ENCODE results near the gene TMEM258.

Gene TMEM258

DNA sequence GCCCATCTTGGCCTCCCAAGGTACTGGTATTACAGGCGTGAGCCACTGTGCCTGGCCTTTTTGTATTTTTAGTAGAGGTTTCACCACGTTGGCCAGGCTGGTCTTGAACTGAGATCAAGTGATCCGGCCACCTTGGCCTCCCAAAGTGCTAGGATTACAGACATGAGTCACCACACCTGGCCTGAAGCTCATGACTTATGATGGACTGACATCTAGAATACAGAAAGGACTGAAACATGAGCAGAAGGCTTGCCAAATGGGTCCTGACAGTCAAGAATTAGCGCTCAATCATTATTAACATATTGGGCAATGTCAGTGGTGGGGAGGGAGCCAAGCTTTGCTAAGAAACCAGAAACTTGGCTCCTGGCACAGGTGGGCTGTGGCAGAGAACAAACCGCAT is 19.4 kb upstream of the TMEM258 start:
- no peak overlapping the region for H3K27ac ChIP-seq (ENCODE audit: low read depth, low read length)
- peaks cover 6 to 23% of the 10 kb centered on the region in 2 donors for H3K4me1 ChIP-seq (ENCODE audit: control insufficient read depth in 1 of 2, insufficient read depth in 2 of 2, low read length in 2 of 2)
- H3K9ac ChIP-seq (ENCODE audit: low read depth in 1 of 2, low read length in 2 of 2), result no peak overlapping the region
- peaks cover 0 to 49% of the 10 kb centered on the region in 2 donors for H3K36me3 ChIP-seq (ENCODE audit: control insufficient read depth in 1 of 2, insufficient read depth in 2 of 2, low read length in 2 of 2)
- no peak overlapping the region for H3K4me3 ChIP-seq (ENCODE audit: low read depth in 1 of 2, low read length in 2 of 2)
- H3K27me3 ChIP-seq (ENCODE audit: control insufficient read depth in 1 of 2, insufficient read depth in 2 of 2, low read length in 2 of 2), result peaks cover 0 to 5% of the 10 kb centered on the region in 2 donors
- no peaks in the 10 kb centered on the region for H3K9me3 ChIP-seq (ENCODE audit: control insufficient read depth in 1 of 2, low read length in 2 of 2)

DNA sequence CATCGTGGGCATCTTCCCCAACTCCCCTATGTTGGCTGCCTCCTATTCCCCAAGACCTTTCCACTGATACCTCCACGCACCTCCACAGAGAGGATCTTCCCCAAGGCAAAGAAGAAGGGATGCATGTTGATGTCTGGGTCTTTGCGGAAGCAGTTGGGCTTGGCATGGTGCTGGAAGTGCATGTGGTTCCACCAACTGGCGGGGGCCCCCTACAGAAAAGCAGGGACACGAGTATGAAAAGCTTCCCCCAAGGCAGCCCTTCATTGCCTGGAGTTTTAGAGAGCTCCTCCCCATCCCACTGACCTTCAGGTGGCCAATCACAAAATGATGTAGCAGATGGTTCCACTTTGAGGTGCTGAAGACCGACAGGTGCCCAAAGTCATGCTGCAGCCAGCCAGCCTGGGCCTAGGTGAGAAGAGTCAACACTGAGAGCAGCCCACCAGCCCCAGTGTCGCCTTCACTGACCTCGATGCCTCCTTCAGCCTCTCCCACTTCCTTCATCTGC is 18.3 kb upstream of the TMEM258 start:
- Histone ChIP-seq H3K9me3 (ENCODE audit: control insufficient read depth in 1 of 2, low read length in 2 of 2) (no peaks in the 10 kb centered on the region), H3K27ac (ENCODE audit: low read depth, low read length) (no peak overlapping the region), H3K9ac (ENCODE audit: low read depth in 1 of 2, low read length in 2 of 2) (no peak overlapping the region), H3K4me3 (ENCODE audit: low read depth in 1 of 2, low read length in 2 of 2) (no peak overlapping the region), H3K36me3 (ENCODE audit: control insufficient read depth in 1 of 2, insufficient read depth in 2 of 2, low read length in 2 of 2) (peaks cover 0 to 52% of the 10 kb centered on the region in 2 donors), H3K4me1 (ENCODE audit: control insufficient read depth in 1 of 2, insufficient read depth in 2 of 2, low read length in 2 of 2) (peaks cover under 1 to 15% of the 10 kb centered on the region in 2 donors), H3K27me3 (ENCODE audit: control insufficient read depth in 1 of 2, insufficient read depth in 2 of 2, low read length in 2 of 2) (peaks cover 0 to 3% of the 10 kb centered on the region in 2 donors)

DNA sequence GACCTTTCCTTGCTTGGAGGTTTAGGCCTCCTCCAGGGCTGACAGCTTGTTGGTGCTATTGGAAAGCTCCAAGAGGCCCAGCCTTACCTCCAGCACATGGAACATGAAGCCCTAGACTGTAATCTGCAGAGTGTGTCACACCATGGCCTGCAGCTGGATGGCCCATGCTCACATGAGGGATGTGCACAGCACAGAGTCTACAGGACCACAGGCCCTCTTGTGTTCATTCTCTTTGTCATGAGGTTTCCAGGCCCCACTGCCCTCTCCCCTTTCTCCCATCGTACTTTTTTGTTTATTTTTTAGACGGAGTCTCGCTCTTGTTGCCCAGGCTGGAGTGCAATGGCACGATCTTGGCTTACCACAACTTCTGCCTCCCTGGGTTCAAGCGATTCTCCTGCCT is 14.4 kb upstream of the TMEM258 start:
- Histone ChIP-seq H3K4me3 (ENCODE audit: low read depth in 1 of 2, low read length in 2 of 2) (no peak overlapping the region), H3K27ac (ENCODE audit: low read depth, low read length) (no peak overlapping the region), H3K9me3 (ENCODE audit: control insufficient read depth in 1 of 2, low read length in 2 of 2) (no peaks in the 10 kb centered on the region), H3K9ac (ENCODE audit: low read depth in 1 of 2, low read length in 2 of 2) (no peak overlapping the region), H3K36me3 (ENCODE audit: control insufficient read depth in 1 of 2, insufficient read depth in 2 of 2, low read length in 2 of 2) (peaks cover 0 to 63% of the 10 kb centered on the region in 2 donors), H3K4me1 (ENCODE audit: control insufficient read depth in 1 of 2, insufficient read depth in 2 of 2, low read length in 2 of 2) (no peaks in the 10 kb centered on the region), H3K27me3 (ENCODE audit: control insufficient read depth in 1 of 2, insufficient read depth in 2 of 2, low read length in 2 of 2) (no peaks in the 10 kb centered on the region)

DNA sequence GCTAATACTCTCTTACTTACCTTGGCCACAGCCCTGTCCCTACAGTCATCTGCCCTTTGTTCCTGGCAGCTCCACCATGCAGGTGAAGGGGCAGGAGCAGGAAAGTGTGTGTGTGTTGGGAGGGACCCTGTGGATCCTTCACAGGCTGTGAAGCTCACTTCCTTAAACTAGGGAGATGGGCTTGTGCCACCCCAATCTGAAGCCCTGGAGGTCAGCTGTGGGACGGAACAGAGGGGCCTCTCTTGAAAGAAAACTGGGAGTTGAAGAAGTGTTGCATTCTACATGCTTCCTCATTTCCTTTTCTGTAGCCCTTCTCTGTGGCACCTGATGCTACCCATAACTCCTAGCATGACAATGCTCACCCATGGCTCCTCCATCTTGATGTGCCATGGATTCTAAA is 12.7 kb upstream of the TMEM258 start:
- Histone ChIP-seq H3K4me1 (ENCODE audit: control insufficient read depth in 1 of 2, insufficient read depth in 2 of 2, low read length in 2 of 2) (no peaks in the 10 kb centered on the region), H3K27me3 (ENCODE audit: control insufficient read depth in 1 of 2, insufficient read depth in 2 of 2, low read length in 2 of 2) (no peaks in the 10 kb centered on the region), H3K9ac (ENCODE audit: low read depth in 1 of 2, low read length in 2 of 2) (no peak overlapping the region), H3K9me3 (ENCODE audit: control insufficient read depth in 1 of 2, low read length in 2 of 2) (no peaks in the 10 kb centered on the region), H3K27ac (ENCODE audit: low read depth, low read length) (no peak overlapping the region), H3K4me3 (ENCODE audit: low read depth in 1 of 2, low read length in 2 of 2) (no peak overlapping the region), H3K36me3 (ENCODE audit: control insufficient read depth in 1 of 2, insufficient read depth in 2 of 2, low read length in 2 of 2) (peaks cover 0 to 50% of the 10 kb centered on the region in 2 donors)

DNA sequence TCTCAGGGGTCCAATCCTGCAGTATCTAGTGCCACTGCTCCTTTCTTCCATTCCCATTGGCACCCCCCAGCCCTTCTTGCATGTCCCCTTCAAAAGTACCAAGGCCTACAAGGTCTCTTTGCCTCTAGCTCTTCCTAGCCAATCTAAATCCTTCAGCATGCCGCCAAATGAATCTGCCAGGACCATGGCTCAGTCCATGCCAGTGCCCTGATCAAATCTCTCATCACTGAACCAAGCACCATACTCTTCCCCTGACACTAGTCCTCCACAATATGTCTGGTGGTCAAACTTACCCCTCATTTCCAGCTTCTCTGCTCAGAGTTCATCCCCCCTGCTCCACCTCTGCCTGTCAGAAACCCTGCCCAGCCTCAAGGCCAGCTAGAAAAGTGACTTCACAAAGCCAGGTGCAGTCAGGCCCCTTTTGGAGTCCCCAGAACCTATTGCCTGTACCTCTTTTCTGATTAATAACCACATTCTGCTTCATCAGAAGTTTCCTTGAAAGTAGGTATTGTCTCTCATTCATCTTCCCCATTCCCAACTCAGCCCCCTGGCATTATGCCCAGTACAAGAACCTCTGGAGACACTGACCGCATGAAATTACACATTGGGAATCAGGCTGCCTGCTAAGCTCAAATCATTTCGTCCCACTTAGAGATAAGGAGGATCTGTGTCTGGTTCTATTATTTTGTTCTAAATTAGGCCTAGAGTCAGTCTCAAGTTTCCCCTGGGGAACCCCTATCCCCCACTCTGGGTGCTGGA is 11.7 kb upstream of the TMEM258 start:
- no peaks in the 10 kb centered on the region for H3K27me3 ChIP-seq (ENCODE audit: control insufficient read depth in 1 of 2, insufficient read depth in 2 of 2, low read length in 2 of 2)
- H3K9ac ChIP-seq (ENCODE audit: low read depth in 1 of 2, low read length in 2 of 2), result no peak overlapping the region
- peaks cover 0 to 44% of the 10 kb centered on the region in 2 donors for H3K36me3 ChIP-seq (ENCODE audit: control insufficient read depth in 1 of 2, insufficient read depth in 2 of 2, low read length in 2 of 2)
- no peaks in the 10 kb centered on the region for H3K9me3 ChIP-seq (ENCODE audit: control insufficient read depth in 1 of 2, low read length in 2 of 2)
- H3K4me1 ChIP-seq (ENCODE audit: control insufficient read depth in 1 of 2, insufficient read depth in 2 of 2, low read length in 2 of 2), result no peaks in the 10 kb centered on the region
- H3K27ac ChIP-seq (ENCODE audit: low read depth, low read length), result no peak overlapping the region
- no peak overlapping the region for H3K4me3 ChIP-seq (ENCODE audit: low read depth in 1 of 2, low read length in 2 of 2)

DNA sequence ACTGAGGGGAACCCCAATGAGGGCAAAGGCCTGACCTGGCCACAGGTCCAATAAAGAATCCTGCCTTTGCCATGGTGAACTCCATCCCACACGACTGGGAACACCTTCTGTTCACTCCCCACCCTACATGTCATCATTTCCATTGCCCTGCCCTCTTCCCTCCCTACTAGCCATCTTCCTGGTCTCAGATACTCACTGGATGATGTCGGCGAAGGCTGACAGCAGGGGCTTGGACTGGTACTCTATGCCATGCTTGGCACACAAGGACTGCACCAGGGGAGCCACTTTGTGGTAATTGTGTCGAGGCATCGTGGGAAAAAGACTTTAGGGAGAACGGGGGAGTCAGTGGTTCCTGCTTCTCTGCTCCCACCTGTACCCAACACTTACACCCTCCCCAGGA is 10.2 kb upstream of the TMEM258 start:
- Histone ChIP-seq H3K36me3 (ENCODE audit: control insufficient read depth in 1 of 2, insufficient read depth in 2 of 2, low read length in 2 of 2) (peaks cover 0 to 31% of the 10 kb centered on the region in 2 donors), H3K27me3 (ENCODE audit: control insufficient read depth in 1 of 2, insufficient read depth in 2 of 2, low read length in 2 of 2) (no peaks in the 10 kb centered on the region), H3K9ac (ENCODE audit: low read depth in 1 of 2, low read length in 2 of 2) (no peak overlapping the region), H3K4me1 (ENCODE audit: control insufficient read depth in 1 of 2, insufficient read depth in 2 of 2, low read length in 2 of 2) (peaks cover 0 to 1% of the 10 kb centered on the region in 2 donors), H3K27ac (ENCODE audit: low read depth, low read length) (no peak overlapping the region), H3K9me3 (ENCODE audit: control insufficient read depth in 1 of 2, low read length in 2 of 2) (no peaks in the 10 kb centered on the region), H3K4me3 (ENCODE audit: low read depth in 1 of 2, low read length in 2 of 2) (no peak overlapping the region)

DNA sequence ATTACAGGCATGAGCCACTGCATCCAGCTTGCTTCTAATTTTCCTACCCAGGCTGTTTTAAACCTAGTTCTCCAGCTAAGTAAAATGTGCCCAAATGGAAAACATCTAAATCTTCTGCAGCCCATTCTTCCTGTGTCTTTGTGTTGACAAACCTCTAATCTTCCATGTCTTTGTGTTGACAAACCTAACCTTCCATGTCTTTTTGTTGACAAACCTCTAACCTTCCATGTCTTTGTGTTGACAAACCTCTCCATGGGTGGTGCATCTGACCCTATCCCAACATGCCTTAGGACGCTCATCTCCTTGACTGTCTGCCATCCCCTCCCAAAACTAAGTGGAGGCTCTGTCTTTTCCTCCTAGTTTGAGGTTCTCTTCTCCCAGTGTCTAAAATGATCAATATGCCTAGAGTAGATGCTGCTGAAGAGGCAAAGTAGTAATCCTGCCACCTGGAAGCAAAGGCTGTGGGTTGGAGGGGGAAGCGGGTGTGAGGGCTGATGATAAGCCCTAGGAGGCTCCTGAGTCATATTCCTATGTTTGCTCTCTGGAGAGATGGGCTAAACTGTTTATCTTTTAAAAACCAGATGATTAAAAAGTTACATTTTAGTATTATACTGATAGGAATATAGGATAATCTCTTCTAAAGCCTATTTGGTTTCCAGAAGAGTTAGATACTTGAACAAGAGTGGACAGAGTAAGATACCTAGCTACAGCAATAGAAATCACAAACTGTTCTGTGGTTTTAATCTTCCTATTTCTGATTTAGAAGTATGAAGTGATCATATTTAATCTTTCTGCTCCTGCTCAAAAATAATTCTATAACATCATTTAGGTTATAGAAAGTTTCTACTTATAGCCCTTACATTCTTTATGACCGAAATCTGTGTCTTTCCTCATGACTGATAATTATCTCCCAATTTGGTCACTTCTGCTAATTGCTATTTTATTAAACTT is 8.2 kb upstream of the TMEM258 start:
- H3K27ac ChIP-seq (ENCODE audit: low read depth, low read length), result no peak overlapping the region
- H3K9ac ChIP-seq (ENCODE audit: low read depth in 1 of 2, low read length in 2 of 2), result no peak overlapping the region

DNA sequence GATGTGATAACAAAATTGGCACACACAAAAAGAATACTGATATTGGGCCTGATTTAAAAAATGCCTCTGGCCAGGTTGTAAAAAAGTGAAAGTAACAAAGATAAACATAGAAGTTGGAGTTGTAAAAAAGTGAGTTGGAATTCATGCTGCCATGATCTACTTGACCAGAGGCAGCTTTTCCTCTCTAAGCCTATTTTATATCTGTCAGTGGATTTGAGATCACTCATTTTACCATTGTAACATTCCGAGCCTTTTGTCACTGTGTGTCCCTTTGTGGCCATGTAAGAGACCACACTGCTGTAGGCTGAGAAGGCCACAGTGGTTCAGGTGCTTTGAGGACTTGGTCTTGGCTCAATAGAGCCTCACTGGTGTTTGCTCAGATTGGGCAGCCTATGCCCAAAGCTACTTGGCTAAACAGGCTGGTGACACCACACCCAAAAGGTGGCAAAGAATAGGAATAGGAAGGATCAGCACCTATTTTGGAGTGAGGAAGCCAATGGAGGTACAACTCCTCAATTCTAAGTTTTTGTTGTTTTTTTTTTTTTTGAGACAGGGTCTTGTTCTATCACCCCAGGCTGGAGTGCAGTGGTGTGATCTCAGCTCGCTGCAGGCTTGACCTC is 7.4 kb upstream of the TMEM258 start:
- Histone ChIP-seq H3K4me3 (ENCODE audit: low read depth in 1 of 2, low read length in 2 of 2) (no peak overlapping the region), H3K27me3 (ENCODE audit: control insufficient read depth in 1 of 2, insufficient read depth in 2 of 2, low read length in 2 of 2) (no peaks in the 10 kb centered on the region), H3K9ac (ENCODE audit: low read depth in 1 of 2, low read length in 2 of 2) (no peak overlapping the region), H3K4me1 (ENCODE audit: control insufficient read depth in 1 of 2, insufficient read depth in 2 of 2, low read length in 2 of 2) (peaks cover 0 to 5% of the 10 kb centered on the region in 2 donors), H3K36me3 (ENCODE audit: control insufficient read depth in 1 of 2, insufficient read depth in 2 of 2, low read length in 2 of 2) (peaks cover 0 to 26% of the 10 kb centered on the region in 2 donors), H3K27ac (ENCODE audit: low read depth, low read length) (no peak overlapping the region), H3K9me3 (ENCODE audit: control insufficient read depth in 1 of 2, low read length in 2 of 2) (no peaks in the 10 kb centered on the region)

More for the DNA sequence above, 8.2 kb upstream of the TMEM258 start:
- Histone ChIP-seq H3K4me3 (ENCODE audit: low read depth in 1 of 2, low read length in 2 of 2) (no peak overlapping the region), H3K4me1 (ENCODE audit: control insufficient read depth in 1 of 2, insufficient read depth in 2 of 2, low read length in 2 of 2) (peaks cover 0 to 5% of the 10 kb centered on the region in 2 donors), H3K9me3 (ENCODE audit: control insufficient read depth in 1 of 2, low read length in 2 of 2) (no peaks in the 10 kb centered on the region), H3K36me3 (ENCODE audit: control insufficient read depth in 1 of 2, insufficient read depth in 2 of 2, low read length in 2 of 2) (peaks cover 0 to 29% of the 10 kb centered on the region in 2 donors), H3K27me3 (ENCODE audit: control insufficient read depth in 1 of 2, insufficient read depth in 2 of 2, low read length in 2 of 2) (no peaks in the 10 kb centered on the region)

DNA sequence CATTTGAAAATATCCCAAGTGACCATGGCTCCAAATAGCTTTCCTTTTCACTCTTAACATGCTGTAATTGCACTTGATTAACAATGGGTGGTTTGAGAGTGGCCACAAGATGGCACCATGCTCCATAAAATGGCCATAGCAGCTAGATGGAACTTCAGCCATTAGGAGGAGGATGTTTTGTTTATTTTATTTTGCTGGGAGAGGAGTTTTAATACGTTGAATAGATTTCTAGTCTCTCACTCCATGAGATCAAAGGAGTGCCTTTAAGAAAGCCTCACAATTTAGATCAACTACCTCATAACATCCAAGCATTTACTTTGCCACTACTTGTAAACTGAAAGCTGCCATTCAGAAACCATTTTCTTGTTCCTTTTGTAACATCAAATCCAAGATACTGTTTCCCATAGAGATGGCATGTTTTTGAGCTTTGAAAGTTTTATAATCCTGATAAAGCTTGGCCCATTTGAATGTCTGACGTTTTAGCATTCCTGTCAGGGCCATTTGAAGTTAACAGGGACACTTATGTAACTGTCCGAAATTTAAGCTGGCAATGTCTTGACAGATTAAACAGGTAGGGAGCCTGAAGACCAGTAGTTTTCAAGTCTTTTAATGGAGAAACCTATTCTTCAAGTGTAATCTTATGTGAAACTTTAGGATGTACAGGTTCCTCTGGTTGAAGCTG is 5.0 kb upstream of the TMEM258 start:
- no peaks in the 10 kb centered on the region for H3K9me3 ChIP-seq (ENCODE audit: control insufficient read depth in 1 of 2, low read length in 2 of 2)
- no peak overlapping the region for H3K4me3 ChIP-seq (ENCODE audit: low read depth in 1 of 2, low read length in 2 of 2)
- peak overlapping the region in 1 of 2 donors; percentile 9 for H3K9ac ChIP-seq (ENCODE audit: low read depth in 1 of 2, low read length in 2 of 2)
- H3K4me1 ChIP-seq (ENCODE audit: control insufficient read depth in 1 of 2, insufficient read depth in 2 of 2, low read length in 2 of 2), result peaks cover 9 to 17% of the 10 kb centered on the region in 2 donors
- H3K27me3 ChIP-seq (ENCODE audit: control insufficient read depth in 1 of 2, insufficient read depth in 2 of 2, low read length in 2 of 2), result no peaks in the 10 kb centered on the region
- H3K27ac ChIP-seq (ENCODE audit: low read depth, low read length), result no peak overlapping the region
- H3K36me3 ChIP-seq (ENCODE audit: control insufficient read depth in 1 of 2, insufficient read depth in 2 of 2, low read length in 2 of 2), result peaks cover 0 to 9% of the 10 kb centered on the region in 2 donors
